Osteoblast (primary cell): ENCODE measurements around the gene DUSP16. TPM values are rescaled to one million over a fixed set of nuclear protein-coding genes. Genes with fewer than 3 reads are reported as not detected.
"Not testable (repeated sequence)": the region's sequence is repeated elsewhere in the genome, so short reads cannot be mapped to it uniquely, and the experiment has no call there.

Source experiments
- DNase-seq: peaks from one replicate; pipeline ENCODE4 v3.0.0; 2011; ENCODE audit warnings: low spot score, mixed read lengths; ENCODE audit not compliant: insufficient read length; ENCODE audit errors: missing footprints
- H2AFZ ChIP-seq: 2 replicates; pipeline ENCODE4 v1.6.0; 2011; ENCODE audit warnings: mild to moderate bottlenecking, low read length
- H3K27ac ChIP-seq: 2 replicates; pipeline ENCODE4 v1.5.1; 2011; ENCODE audit warnings: mild to moderate bottlenecking, low read depth, low read length, moderate library complexity
- H3K27me3 ChIP-seq: 2 replicates; pipeline ENCODE4 v1.6.0; 2012; ENCODE audit warnings: mild to moderate bottlenecking, control low read depth, inconsistent platforms, low read length, moderate library complexity; ENCODE audit not compliant: insufficient read depth
- H3K36me3 ChIP-seq: 2 replicates; pipeline ENCODE4 v1.5.1; 2011; ENCODE audit warnings: mild to moderate bottlenecking, low read length, control low read depth, moderate library complexity; ENCODE audit not compliant: insufficient read depth
- H3K4me1 ChIP-seq: 2 replicates; pipeline ENCODE4 v1.5.1; 2011; ENCODE audit warnings: mild to moderate bottlenecking, low read length, control low read depth, moderate library complexity; ENCODE audit not compliant: insufficient read depth
- H3K4me2 ChIP-seq: 2 replicates; pipeline ENCODE4 v1.6.0; 2011; ENCODE audit warnings: mild to moderate bottlenecking, low read length; ENCODE audit not compliant: insufficient read depth
- H3K4me3 ChIP-seq: fragments of 200-600 bp; sonication (generic); 3 replicates; pipeline ENCODE4 v1.5.1; 2012; ENCODE audit warnings: mild to moderate bottlenecking, low read length, inconsistent platforms; ENCODE audit not compliant: insufficient read depth
- H3K79me2 ChIP-seq: 2 replicates; pipeline ENCODE4 v1.6.0; 2012; ENCODE audit warnings: mild to moderate bottlenecking, low read length, control low read depth, inconsistent platforms; ENCODE audit not compliant: insufficient read depth
- H3K9me3 ChIP-seq: 2 replicates; pipeline ENCODE4 v1.5.1; 2011; ENCODE audit warnings: low read depth, low read length, control low read depth
- H4K20me1 ChIP-seq: 2 replicates; pipeline ENCODE4 v1.6.0; 2012; ENCODE audit warnings: mild to moderate bottlenecking, low read length, control low read depth; ENCODE audit not compliant: insufficient read depth
- CTCF ChIP-seq: IDR thresholded peaks from 2 replicates; pipeline ENCODE4 v1.5.1; 2011; ENCODE audit warnings: mild to moderate bottlenecking, low read depth, low read length, moderate library complexity; ENCODE audit errors: extremely low read depth
- total RNA-seq: library from RNA; depleted of rRNA; stranded (reverse); fragments of >200 nt; gene quantifications from 2 replicates; pipeline ENCODE4 v1.2.3, GENCODE V29; 2012

DUSP16 gene
- total RNA-seq, 1 donor, result 5.1 TPM

GRCh38 chr12:12503384-12504078, 59.1 kb downstream of the DUSP16 start:
- H3K4me1 ChIP-seq, result peaks cover 27% of the 10 kb centered on the region
- H3K4me3 ChIP-seq, result no peak overlapping the region
- no peak overlapping the region for H3K4me2 ChIP-seq
- H3K36me3 ChIP-seq, result no peaks in the 10 kb centered on the region
- H3K79me2 ChIP-seq, result peaks cover 8% of the 10 kb centered on the region
- H3K27me3 ChIP-seq, result no peaks in the 10 kb centered on the region
- no peak for TF ChIP-seq CTCF
- H2AFZ ChIP-seq, result no peak overlapping the region
- no peaks in the 10 kb centered on the region for H3K9me3 ChIP-seq
- peak; percentile 30 for DNase-seq
- no peak overlapping the region for H3K27ac ChIP-seq
- H4K20me1 ChIP-seq, result no peaks in the 10 kb centered on the region

- Histone ChIP-seq H3K4me1 (peaks cover 24% of the 10 kb centered on the region), H3K9me3 (no peaks in the 10 kb centered on the region), H3K36me3 (no peaks in the 10 kb centered on the region), H3K27ac (no peak overlapping the region), H3K4me2 (no peak overlapping the region), H4K20me1 (no peaks in the 10 kb centered on the region), H3K79me2 (peaks cover 8% of the 10 kb centered on the region), H3K4me3 (no peak overlapping the region), H3K27me3 (no peaks in the 10 kb centered on the region), H2AFZ (no peak overlapping the region)
- no peak for TF ChIP-seq CTCF
- DNase-seq, result no peak
Measured at GRCh38 chr12:12502815-12503151, 59.9 kb downstream of the DUSP16 start.

- H3K79me2 ChIP-seq, H3K4me2 ChIP-seq, H3K27me3 ChIP-seq, H3K9me3 ChIP-seq, H3K36me3 ChIP-seq, H3K4me3 ChIP-seq, DNase-seq, H3K27ac ChIP-seq, H4K20me1 ChIP-seq, H2AFZ ChIP-seq: not testable (repeated sequence)
- H3K4me1 ChIP-seq, result peaks cover 22% of the 10 kb centered on the region
Measured at GRCh38 chr12:12502130-12502814, 60.4 kb downstream of the DUSP16 start.

GRCh38 chr12:12501121-12501520, 61.5 kb downstream of the DUSP16 start:
- Histone ChIP-seq H3K27me3 (no peaks in the 10 kb centered on the region), H3K9me3 (no peaks in the 10 kb centered on the region), H3K4me3 (no peak overlapping the region), H4K20me1 (no peaks in the 10 kb centered on the region), H3K79me2 (peaks cover 8% of the 10 kb centered on the region), H3K4me1 (peaks cover 10% of the 10 kb centered on the region), H2AFZ (no peak overlapping the region), H3K36me3 (no peaks in the 10 kb centered on the region), H3K4me2 (no peak overlapping the region), H3K27ac (no peak overlapping the region)
- DNase-seq, result no peak
- no peak for TF ChIP-seq CTCF
